Measurements from ENCODE around the gene DHRSX. TPM values are rescaled to one million over a fixed set of nuclear protein-coding genes. Genes with fewer than 3 reads are reported as not detected.

Gene DHRSX
- total and polyA plus RNA-seq, 2 of the 8 experiments (the other 6 are each of a cell fraction or from before 2014, with no cell fraction given): 35.1 to 43.4 TPM

DNA sequence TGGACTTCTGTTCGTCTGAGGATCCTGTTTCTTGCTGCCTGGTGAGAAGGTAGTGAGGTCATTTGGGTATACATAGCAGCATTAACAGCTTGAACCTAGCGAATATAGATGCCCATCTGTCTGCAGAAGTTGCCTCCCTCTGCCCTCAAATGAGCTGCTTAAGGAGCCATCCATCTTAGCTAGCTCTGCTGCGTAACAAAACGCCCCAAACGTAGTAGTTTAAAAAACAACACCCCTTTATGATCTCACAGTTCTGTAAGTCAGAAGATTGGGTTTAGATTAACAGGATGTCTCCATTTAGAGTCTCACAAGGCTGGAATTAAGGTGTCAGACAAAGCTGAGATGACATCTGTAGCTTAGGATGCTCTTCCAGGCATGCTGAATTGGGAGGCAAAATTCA lies 185.3 kb downstream of the DHRSX start:
- no peak for TF ChIP-seq POLR2A (IDR thresholded peaks at IDR 0.05; ENCODE audit: control extremely low read depth in 1 of 2, low read depth in 2 of 2, low read length in 2 of 2)
- no peak for TF ChIP-seq RXRA (IDR thresholded peaks at IDR 0.05; ENCODE audit: insufficient read depth, low read depth, low read length)
- no peak for TF ChIP-seq HDAC2 (IDR thresholded peaks at IDR 0.05; ENCODE audit: borderline replicate concordance in 1 of 2, low read depth in 2 of 2, low read length in 2 of 2)
- TF ChIP-seq RFX5 (IDR thresholded peaks at IDR 0.05; ENCODE audit: borderline replicate concordance, low read depth, low read length): no peak
- TF ChIP-seq CHD1 (IDR thresholded peaks at IDR 0.05; ENCODE audit: low read depth, low read length): no peak
- TF ChIP-seq BCL11A (IDR thresholded peaks at IDR 0.05; ENCODE audit: low read depth in 2 of 2, low read length in 2 of 2): no peak
- TF ChIP-seq, protein P1, sequence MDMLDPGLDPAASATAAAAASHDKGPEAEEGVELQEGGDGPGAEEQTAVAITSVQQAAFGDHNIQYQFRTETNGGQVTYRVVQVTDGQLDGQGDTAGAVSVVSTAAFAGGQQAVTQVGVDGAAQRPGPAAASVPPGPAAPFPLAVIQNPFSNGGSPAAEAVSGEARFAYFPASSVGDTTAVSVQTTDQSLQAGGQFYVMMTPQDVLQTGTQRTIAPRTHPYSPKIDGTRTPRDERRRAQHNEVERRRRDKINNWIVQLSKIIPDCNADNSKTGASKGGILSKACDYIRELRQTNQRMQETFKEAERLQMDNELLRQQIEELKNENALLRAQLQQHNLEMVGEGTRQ (IDR thresholded peaks at IDR 0.05; ENCODE audit: low read length): no peak
- Histone ChIP-seq H3K56ac (replicated peaks; ENCODE audit: insufficient read length, low read depth, low read length) (no peak overlapping the region), H3K23me2 (ENCODE audit: low read depth, low read length) (peaks cover 3% of the 10 kb centered on the region; the same call in 1 of the 2 replicates), H3K23ac (ENCODE audit: insufficient read length) (no peak overlapping the region), H3K36me3 (ENCODE audit: control insufficient read depth in 2 of 4, insufficient read depth in 4 of 4, low read length in 3 of 4) (0 out of 8 replicates have a peak, but pooled peaks cover 0 to 3% (median 0%) of the 10 kb centered on the region in 4 experiments), H2BK20ac (ENCODE audit: low read length) (no peak overlapping the region), H3K4ac (replicated peaks; ENCODE audit: insufficient read length, low read depth, low read length) (no peak overlapping the region), H2BK12ac (ENCODE audit: low read depth, low read length) (no peak overlapping the region), H2BK120ac (replicated peaks; ENCODE audit: low read depth, low read length) (no peak overlapping the region), H4K5ac (ENCODE audit: insufficient read length, low read depth, low read length) (no peak overlapping the region), H3K9me3 (ENCODE audit: insufficient read depth in 2 of 2, low read depth in 1 of 2, low read length in 1 of 2) (no peaks in the 10 kb centered on the region), H3K14ac (ENCODE audit: insufficient read length) (no peak overlapping the region), H4K20me1 (replicated peaks in 1 of 2; ENCODE audit: control insufficient read depth in 1 of 2, insufficient read depth in 2 of 2, low read length in 2 of 2) (no peaks in the 10 kb centered on the region), H3K4me2 (ENCODE audit: insufficient read depth in 1 of 2, low read depth in 2 of 2, low read length in 2 of 2) (no peak overlapping the region), H2BK15ac (ENCODE audit: low read length) (no peak overlapping the region), H3K79me2 (ENCODE audit: control insufficient read depth in 1 of 2, insufficient read depth in 2 of 2, low read length in 2 of 2) (no peaks in the 10 kb centered on the region), H3K9ac (replicated peaks in 1 of 4; ENCODE audit: extremely low read depth in 1 of 4, low read depth in 3 of 4, low read length in 3 of 4) (no peak overlapping the region), H4K8ac (ENCODE audit: extremely low read depth, insufficient read depth, low read length) (no peak overlapping the region), H2AFZ (ENCODE audit: low read length) (no peak overlapping the region), H4K91ac (replicated peaks; ENCODE audit: insufficient read length, low read length) (no peak overlapping the region), H3K4me1 (replicated peaks in 1 of 4; ENCODE audit: control insufficient read depth in 3 of 4, insufficient read depth in 4 of 4, low read length in 3 of 4) (peaks cover 0 to 8% (median 5%) of the 10 kb centered on the region in 4 experiments; a peak in 4 of 7 replicates), H3K18ac (ENCODE audit: extremely low read depth, low read length) (no peak overlapping the region), H2BK5ac (ENCODE audit: low read depth, low read length) (no peak overlapping the region), H3K79me1 (ENCODE audit: low read depth, low read length) (peaks cover 5% of the 10 kb centered on the region; the same call in 1 of the 2 replicates), H3K27me3 (replicated peaks in 1 of 4; ENCODE audit: control insufficient read depth in 3 of 4, extremely low read depth in 1 of 4, insufficient read depth in 3 of 4, low read length in 3 of 4) (no peaks in the 10 kb centered on the region), H2AK5ac (ENCODE audit: low read depth, low read length) (no peak overlapping the region), H3K27ac (ENCODE audit: low read depth, low read length) (no peak overlapping the region), H3K4me3 (ENCODE audit: extremely low read depth in 1 of 4, insufficient read depth in 2 of 4, low read depth in 3 of 4, low read length in 4 of 4) (no peak overlapping the region)
- ChIA-PET POLR2A (ENCODE audit: partially characterized antibody) (no interaction called here), CTCF (ENCODE audit: partially characterized antibody) (no interaction called here)
- DNase-seq (ENCODE audit: low read depth in 1 of 2, low spot score in 2 of 2) (no peak), FAIRE-seq (no peak)
- 91% methylated on average over 5 of the region's 5 CpGs; no CpG with 5 or more reads in 1 of the 2 experiments for WGBS, 2 experiments (ENCODE audit: extremely low coverage in 1 of 2, insufficient coverage in 1 of 2, insufficient read length in 1 of 2, insufficient replicate concordance in 2 of 2, low coverage in 1 of 2, low lambda C conversion rate in 2 of 2, missing lambda C conversion rate in 1 of 2)
